Fibroblast of lung (primary cell): Measurements from ENCODE around the gene TRIB2. TPM values are rescaled to one million over a fixed set of nuclear protein-coding genes. Genes with fewer than 3 reads are reported as not detected.

ENCODE experiments used
- DNase-seq, 2 donors: peaks; one replicate each; pipeline versions ENCODE4 v3.0.0 to v3.0.0-alpha.2; 2010; ENCODE audit warnings: low read depth in 2 of 2
- H2AFZ ChIP-seq: 2 replicates; pipeline ENCODE4 v1.5.1; 2012; ENCODE audit warnings: low read length, control low read depth, inconsistent platforms
- H3K27ac ChIP-seq: 2 replicates; pipeline ENCODE4 v1.5.1; 2011; ENCODE audit warnings: low read length, control low read depth; ENCODE audit not compliant: insufficient read depth
- H3K27me3 ChIP-seq: 2 replicates; pipeline ENCODE4 v1.5.1; 2011; ENCODE audit warnings: mild to moderate bottlenecking, low read length; ENCODE audit not compliant: control insufficient read depth, insufficient read depth
- H3K36me3 ChIP-seq: 2 replicates; pipeline ENCODE4 v1.5.1; 2011; ENCODE audit warnings: low read length; ENCODE audit not compliant: control insufficient read depth, insufficient read depth
- H3K4me1 ChIP-seq: 2 replicates; pipeline ENCODE4 v1.5.1; 2011; ENCODE audit warnings: low read length; ENCODE audit not compliant: control insufficient read depth, insufficient read depth; ENCODE audit errors: extremely low read depth
- H3K4me2 ChIP-seq: 2 replicates; pipeline ENCODE4 v1.5.1; 2011; ENCODE audit warnings: low read length, control low read depth; ENCODE audit not compliant: insufficient read depth; ENCODE audit errors: extremely low read depth
- H3K4me3 ChIP-seq, 4 experiments: fragments of 200-600 bp in 1 of 4; sonication (generic) in 1 of 4; replicated peaks in 1 of 4; 2 replicates each; pipeline ENCODE4 v1.5.1; 2011 to 2016; ENCODE audit warnings: low read length in 4 of 4, low read depth in 3 of 4, mild to moderate bottlenecking in 3 of 4, control low read depth in 2 of 4, inconsistent platforms in 1 of 4, mixed read lengths in 1 of 4; ENCODE audit not compliant: insufficient read depth in 1 of 4; ENCODE audit errors: control extremely low read depth in 1 of 4
- H3K79me2 ChIP-seq: 2 replicates; pipeline ENCODE4 v1.5.1; 2012; ENCODE audit warnings: mild to moderate bottlenecking, low read length, inconsistent platforms; ENCODE audit not compliant: control insufficient read depth, insufficient read depth
- H3K9ac ChIP-seq: 2 replicates; pipeline ENCODE4 v1.5.1; 2011; ENCODE audit warnings: mild to moderate bottlenecking, low read length, control low read depth; ENCODE audit not compliant: insufficient read depth
- H3K9me3 ChIP-seq: 2 replicates; pipeline ENCODE4 v1.5.1; 2012; ENCODE audit warnings: low read depth, low read length; ENCODE audit not compliant: control insufficient read depth, insufficient read depth
- H4K20me1 ChIP-seq: 2 replicates; pipeline ENCODE4 v1.5.1; 2011; ENCODE audit warnings: low read length; ENCODE audit not compliant: control insufficient read depth, insufficient read depth; ENCODE audit errors: extremely low read depth
- EZH2 ChIP-seq: IDR thresholded peaks from 2 replicates; pipeline ENCODE4 v1.5.1; 2012; ENCODE audit warnings: low read length, control low read depth, mild to moderate bottlenecking; ENCODE audit errors: missing control alignments
- polyA plus RNA-seq, 2 donors: library from polyadenylated mRNA; depleted of rRNA in 1 of 2; stranded (reverse) in 1 of 2; unstranded in 1 of 2; fragments of >200 nt; gene quantifications; 2 replicates each; pipeline ENCODE4 v1.2.1, GENCODE V29; 2011 to 2012; ENCODE audit warnings: missing spikeins in 1 of 2
- total RNA-seq: library from RNA; depleted of rRNA; stranded (reverse); fragments of >200 nt; gene quantifications from 2 replicates; pipeline ENCODE4 v1.2.1, GENCODE V29; 2014
- TF ChIP-seq, protein P1 (sequence below), 2 donors: IDR thresholded peaks in 1 of 2; conservative IDR thresholded peaks in 1 of 2; 1 replicate in 1 of 2; 2 replicates in 1 of 2; pipeline ENCODE4 v1.5.1; 2011 to 2012; ENCODE audit warnings: low read length in 2 of 2, control low read depth in 1 of 2, inconsistent platforms in 1 of 2, low read depth in 1 of 2, mild to moderate bottlenecking in 1 of 2

The TRIB2 gene
- total and polyA plus RNA-seq, 2 donors (not counting 1 experiment from before 2014, with no cell fraction given): 26.1 to 31.0 TPM

DNA sequence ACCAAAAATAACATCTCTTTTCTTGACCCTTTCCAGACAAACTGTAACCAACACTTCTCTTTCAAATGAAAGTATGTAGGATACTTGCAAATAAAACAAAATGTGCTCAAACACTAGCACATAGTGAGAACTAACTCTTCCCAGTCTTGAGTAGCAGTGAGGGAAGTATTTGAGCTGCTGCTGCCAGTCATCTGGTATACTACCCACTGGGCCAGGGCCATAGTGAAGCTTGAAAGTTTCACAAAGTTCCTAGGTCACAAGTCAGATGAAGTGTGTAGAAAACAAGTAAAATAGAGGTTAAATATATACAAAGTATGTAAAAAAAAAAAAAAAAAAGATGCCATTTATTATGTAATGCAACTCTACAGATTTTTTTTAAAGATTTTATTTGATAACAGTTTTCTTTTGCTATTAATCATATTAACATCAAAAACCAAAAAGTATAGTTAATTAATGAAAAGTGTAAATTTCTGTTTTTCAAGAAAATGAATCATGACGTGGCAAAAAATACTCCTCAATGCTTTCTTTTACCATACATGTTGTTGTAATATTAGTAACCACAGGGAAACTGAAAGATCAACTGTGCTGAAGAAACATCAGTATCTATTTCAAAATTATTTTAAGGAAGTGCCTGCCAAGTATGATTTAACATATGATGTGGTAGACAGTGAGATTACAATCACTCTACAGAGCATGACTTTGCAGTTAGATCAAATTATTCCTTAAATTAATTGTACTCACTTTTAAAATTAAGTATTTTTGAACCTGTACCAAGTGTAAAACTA, 21.6 kb upstream of the TRIB2 start:
- H3K4me2 ChIP-seq: no peak overlapping the region
- no peaks in the 10 kb centered on the region for H3K36me3 ChIP-seq
- H3K9me3 ChIP-seq: no peaks in the 10 kb centered on the region
- no peak for DNase-seq
- H3K27me3 ChIP-seq: no peaks in the 10 kb centered on the region
- no peak overlapping the region for H3K9ac ChIP-seq
- H4K20me1 ChIP-seq: no peaks in the 10 kb centered on the region
- H3K4me1 ChIP-seq: no peaks in the 10 kb centered on the region
- no peak overlapping the region for H3K27ac ChIP-seq
- H3K79me2 ChIP-seq: no peaks in the 10 kb centered on the region
- TF ChIP-seq, protein P1, sequence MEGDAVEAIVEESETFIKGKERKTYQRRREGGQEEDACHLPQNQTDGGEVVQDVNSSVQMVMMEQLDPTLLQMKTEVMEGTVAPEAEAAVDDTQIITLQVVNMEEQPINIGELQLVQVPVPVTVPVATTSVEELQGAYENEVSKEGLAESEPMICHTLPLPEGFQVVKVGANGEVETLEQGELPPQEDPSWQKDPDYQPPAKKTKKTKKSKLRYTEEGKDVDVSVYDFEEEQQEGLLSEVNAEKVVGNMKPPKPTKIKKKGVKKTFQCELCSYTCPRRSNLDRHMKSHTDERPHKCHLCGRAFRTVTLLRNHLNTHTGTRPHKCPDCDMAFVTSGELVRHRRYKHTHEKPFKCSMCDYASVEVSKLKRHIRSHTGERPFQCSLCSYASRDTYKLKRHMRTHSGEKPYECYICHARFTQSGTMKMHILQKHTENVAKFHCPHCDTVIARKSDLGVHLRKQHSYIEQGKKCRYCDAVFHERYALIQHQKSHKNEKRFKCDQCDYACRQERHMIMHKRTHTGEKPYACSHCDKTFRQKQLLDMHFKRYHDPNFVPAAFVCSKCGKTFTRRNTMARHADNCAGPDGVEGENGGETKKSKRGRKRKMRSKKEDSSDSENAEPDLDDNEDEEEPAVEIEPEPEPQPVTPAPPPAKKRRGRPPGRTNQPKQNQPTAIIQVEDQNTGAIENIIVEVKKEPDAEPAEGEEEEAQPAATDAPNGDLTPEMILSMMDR (conservative IDR thresholded peaks at IDR 0.05 in 1 of 2, IDR thresholded peaks at IDR 0.05 in 1 of 2; ENCODE audit: low read depth in 1 of 2, low read length in 2 of 2): no peak
- no peak for TF ChIP-seq EZH2
- H3K4me3 ChIP-seq: no peak overlapping the region
- no peak overlapping the region for H2AFZ ChIP-seq

DNA sequence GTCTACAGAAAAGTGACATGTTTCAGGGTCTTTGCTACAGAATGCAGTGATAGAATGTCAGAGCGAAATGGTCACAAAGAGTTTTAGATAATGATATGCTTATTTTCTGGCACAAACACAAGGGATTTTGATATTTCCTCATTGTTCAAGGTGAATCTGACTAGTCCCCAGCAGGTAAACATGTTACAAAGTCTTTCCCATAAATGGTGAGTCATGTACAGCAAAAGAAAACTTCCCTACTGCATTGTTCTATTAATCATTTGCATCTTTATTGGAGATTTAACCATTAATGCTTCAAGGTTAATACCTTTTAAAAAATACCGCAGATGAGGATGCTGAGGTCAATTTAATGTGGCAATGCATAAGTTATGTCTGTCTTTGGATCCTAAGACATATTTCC, 19.1 kb upstream of the TRIB2 start:
- Histone ChIP-seq H3K36me3 (no peaks in the 10 kb centered on the region), H2AFZ (no peak overlapping the region), H3K4me1 (peaks cover 13% of the 10 kb centered on the region), H3K4me3 (no peak overlapping the region), H3K4me2 (no peak overlapping the region), H3K27ac (no peak overlapping the region), H3K27me3 (no peaks in the 10 kb centered on the region), H4K20me1 (no peaks in the 10 kb centered on the region), H3K9ac (no peak overlapping the region), H3K9me3 (no peaks in the 10 kb centered on the region), H3K79me2 (no peaks in the 10 kb centered on the region)
- TF ChIP-seq, protein P1 (conservative IDR thresholded peaks at IDR 0.05 in 1 of 2, IDR thresholded peaks at IDR 0.05 in 1 of 2; ENCODE audit: low read depth in 1 of 2, low read length in 2 of 2): no peak
- no peak for DNase-seq

- Histone ChIP-seq H4K20me1 (no peaks in the 10 kb centered on the region), H2AFZ (no peak overlapping the region), H3K27me3 (no peaks in the 10 kb centered on the region), H3K4me1 (peaks cover 17% of the 10 kb centered on the region), H3K36me3 (no peaks in the 10 kb centered on the region), H3K9ac (no peak overlapping the region), H3K9me3 (no peaks in the 10 kb centered on the region), H3K79me2 (no peaks in the 10 kb centered on the region), H3K4me3 (no peak overlapping the region), H3K27ac (no peak overlapping the region), H3K4me2 (no peak overlapping the region)
- DNase-seq: peak; percentile 58 to 63
- TF ChIP-seq, protein P1 (conservative IDR thresholded peaks at IDR 0.05 in 1 of 2, IDR thresholded peaks at IDR 0.05 in 1 of 2; ENCODE audit: low read depth in 1 of 2, low read length in 2 of 2): no peak
- no peak for TF ChIP-seq EZH2
Observed at GRCh38 chr2:12700989-12701388, 15.7 kb upstream of the TRIB2 start.
